ENCODE measurements around the gene ANXA2R. TPM values are rescaled to one million over a fixed set of nuclear protein-coding genes. Genes with fewer than 3 reads are reported as not detected.

Gene ANXA2R
- total and polyA plus RNA-seq, 2 donors (not counting 1 experiment from before 2014, with no cell fraction given): 19.3 to 50.4 TPM

DNA sequence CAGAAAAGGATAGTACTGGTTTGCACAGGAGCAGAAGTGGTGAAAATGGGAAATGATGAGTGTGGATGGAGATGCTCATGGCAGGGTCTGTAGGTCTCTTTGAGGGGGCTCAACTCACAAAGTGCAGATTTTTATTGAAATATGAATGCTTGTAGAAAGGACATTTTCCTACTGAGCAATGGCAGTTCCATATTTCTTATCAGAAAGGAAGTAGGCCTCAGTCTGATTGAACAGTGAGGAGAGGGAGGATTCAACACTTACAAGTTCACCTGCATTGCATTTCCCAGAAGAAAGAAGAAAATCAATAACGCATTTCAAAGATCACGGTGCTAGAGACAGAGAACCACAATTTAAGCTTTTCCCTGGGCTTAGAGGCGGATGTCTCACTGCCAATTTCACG lies 49.2 kb downstream of the ANXA2R start:
- H3K4me3 Mint-ChIP-seq: peak overlapping the region; percentile 96
- ChIA-PET POLR2A (interaction anchor here (1.7 to 7.1 kb wide), 5 partner anchors 17 to 75 kb away, joined by 4 to 181 read pairs (median 123); partner anchors contain the start of gene ANXA2R), CTCF (interaction anchor here (1.1 to 11.7 kb wide), 6 partner anchors 17 to 114 kb away, joined by 3 to 194 read pairs (median 88); partner anchors contain the start of gene ANXA2R)
- no peak for ATAC-seq (ENCODE audit: low read depth)
- H3K27me3 Mint-ChIP-seq: no peaks in the 10 kb centered on the region
- TF ChIP-seq EZH2 (IDR thresholded peaks at IDR 0.05; ENCODE audit: borderline replicate concordance, insufficient read depth, low read depth, low read length, poor library complexity, severe bottlenecking): no peak
- TF ChIP-seq, protein P1, sequence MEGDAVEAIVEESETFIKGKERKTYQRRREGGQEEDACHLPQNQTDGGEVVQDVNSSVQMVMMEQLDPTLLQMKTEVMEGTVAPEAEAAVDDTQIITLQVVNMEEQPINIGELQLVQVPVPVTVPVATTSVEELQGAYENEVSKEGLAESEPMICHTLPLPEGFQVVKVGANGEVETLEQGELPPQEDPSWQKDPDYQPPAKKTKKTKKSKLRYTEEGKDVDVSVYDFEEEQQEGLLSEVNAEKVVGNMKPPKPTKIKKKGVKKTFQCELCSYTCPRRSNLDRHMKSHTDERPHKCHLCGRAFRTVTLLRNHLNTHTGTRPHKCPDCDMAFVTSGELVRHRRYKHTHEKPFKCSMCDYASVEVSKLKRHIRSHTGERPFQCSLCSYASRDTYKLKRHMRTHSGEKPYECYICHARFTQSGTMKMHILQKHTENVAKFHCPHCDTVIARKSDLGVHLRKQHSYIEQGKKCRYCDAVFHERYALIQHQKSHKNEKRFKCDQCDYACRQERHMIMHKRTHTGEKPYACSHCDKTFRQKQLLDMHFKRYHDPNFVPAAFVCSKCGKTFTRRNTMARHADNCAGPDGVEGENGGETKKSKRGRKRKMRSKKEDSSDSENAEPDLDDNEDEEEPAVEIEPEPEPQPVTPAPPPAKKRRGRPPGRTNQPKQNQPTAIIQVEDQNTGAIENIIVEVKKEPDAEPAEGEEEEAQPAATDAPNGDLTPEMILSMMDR (IDR thresholded peaks at IDR 0.05): no peak
- Histone ChIP-seq H3K4me1 (ENCODE audit: control insufficient read depth in 2 of 2, insufficient read depth in 2 of 2, low read length in 2 of 2) (peaks cover 31 to 34% of the 10 kb centered on the region in 2 donors), H4K20me1 (ENCODE audit: control insufficient read depth, insufficient read depth, low read length, poor library complexity, severe bottlenecking) (no peaks in the 10 kb centered on the region), H3K9ac (ENCODE audit: low read length) (peak overlapping the region; percentile 90), H2AFZ (ENCODE audit: insufficient read depth, low read depth, low read length, poor library complexity, severe bottlenecking) (peak overlapping the region; percentile 74), H3K36me3 (replicated peaks in 1 of 2; ENCODE audit: control extremely low read depth in 1 of 2, control insufficient read depth in 1 of 2, extremely low read depth in 1 of 2, insufficient read depth in 2 of 2, low read length in 1 of 2) (peaks cover 0 to under 1% of the 10 kb centered on the region in 2 experiments), H3K4me2 (replicated peaks; ENCODE audit: low read depth, low read length, poor library complexity, severe bottlenecking) (peak overlapping the region; percentile 84), H3K27me3 (replicated peaks in 1 of 4; ENCODE audit: control extremely low read depth in 1 of 4, control insufficient read depth in 3 of 4, insufficient read depth in 4 of 4, low read length in 3 of 4) (no peaks in the 10 kb centered on the region), H3K27ac (ENCODE audit: low read length in 2 of 2) (peak overlapping the region; percentile 93 to 96), H3K4me3 (ENCODE audit: control extremely low read depth in 1 of 5, extremely low read depth in 1 of 5, insufficient read depth in 1 of 5, low read depth in 2 of 5, low read length in 4 of 5) (peak overlapping the region in 4 of 5 experiments; percentile 78 to 97 (median 89)), H3K9me3 (ENCODE audit: control extremely low read depth in 1 of 3, control insufficient read depth in 2 of 3, insufficient read depth in 1 of 3, low read length in 2 of 3) (peaks cover 0 to 5% (median 0%) of the 10 kb centered on the region in 3 donors), H3K79me2 (ENCODE audit: control insufficient read depth, insufficient read depth, low read length) (peaks cover 41% of the 10 kb centered on the region)
- intact Hi-C loops (cut with micrococcal nuclease): loop anchor here (10.0 kb wide), 1 partner anchor 494 kb away; the partner anchor contains the start of gene TMEM267
- DNase-seq: no peak
- peak overlapping the region; percentile 100 for H3K27ac Mint-ChIP-seq
- 82% methylated on average over 4 of the region's 4 CpGs for WGBS (ENCODE audit: insufficient coverage)
- no peaks in the 10 kb centered on the region for H3K9me3 Mint-ChIP-seq (ENCODE audit: insufficient read depth)
- peaks cover 54% of the 10 kb centered on the region for H3K4me1 Mint-ChIP-seq

Other genes starting within 250 kb of the ANXA2R start
- 0.12 TPM in 1 of 2 replicates, not detected in the other for gene SELENOP, start 228.4 kb downstream of the ANXA2R start, total RNA-seq
- gene SELENOP, start 228.4 kb downstream of the ANXA2R start, polyA plus RNA-seq: not detected in 2 replicates
- gene ZNF131, start 80.6 kb upstream of the ANXA2R start, total RNA-seq: 64.0 and 72.5 TPM in 2 replicates
- gene ZNF131, start 80.6 kb upstream of the ANXA2R start, polyA plus RNA-seq: 29.4 and 49.1 TPM in 2 replicates
- gene NIM1K, start 151.9 kb upstream of the ANXA2R start, total RNA-seq: 0.32 and 0.39 TPM in 2 replicates
- 0.13 and 0.33 TPM in 2 replicates for gene NIM1K, start 151.9 kb upstream of the ANXA2R start, polyA plus RNA-seq